H9 (cell line): ENCODE data around the gene OLIG2. TPM values are rescaled to one million over a fixed set of nuclear protein-coding genes. Genes with fewer than 3 reads are reported as not detected.

Source experiments
- DNase-seq: peaks from one replicate; pipeline ENCODE4 v3.0.0-alpha.2; 2017
- H2AFZ ChIP-seq: one replicate; pipeline ENCODE4 v1.6.1; 2013; ENCODE audit warnings: mild to moderate bottlenecking, low read length, control low read depth, moderate library complexity
- H2AK5ac ChIP-seq: 2 replicates; pipeline ENCODE4 v1.6.1; 2013; ENCODE audit warnings: low read length, control low read depth, mixed read lengths; ENCODE audit not compliant: insufficient read length
- H2BK120ac ChIP-seq: one replicate; pipeline ENCODE4 v1.6.1; 2013; ENCODE audit warnings: low read depth, mild to moderate bottlenecking, low read length, control low read depth, inconsistent platforms; ENCODE audit not compliant: poor library complexity, severe bottlenecking
- H2BK12ac ChIP-seq: 2 replicates; pipeline ENCODE4 v1.6.1; 2013; ENCODE audit warnings: low read length, control low read depth, mixed read lengths, low read depth; ENCODE audit not compliant: insufficient read length
- H2BK15ac ChIP-seq: 2 replicates; pipeline ENCODE4 v1.6.1; 2013; ENCODE audit warnings: low read depth, low read length, control low read depth
- H2BK20ac ChIP-seq: one replicate; pipeline ENCODE4 v1.6.1; 2013; ENCODE audit warnings: low read depth, mild to moderate bottlenecking, low read length, control low read depth, inconsistent platforms; ENCODE audit not compliant: poor library complexity, severe bottlenecking
- H2BK5ac ChIP-seq: 2 replicates; pipeline ENCODE4 v1.6.1; 2013; ENCODE audit warnings: low read length, control low read depth, mixed read lengths; ENCODE audit not compliant: insufficient read length
- H3K14ac ChIP-seq: 2 replicates; pipeline ENCODE4 v1.6.1; 2013; ENCODE audit warnings: low read length, control low read depth; ENCODE audit not compliant: insufficient read depth
- H3K18ac ChIP-seq: 2 replicates; pipeline ENCODE4 v1.6.1; 2013; ENCODE audit warnings: low read depth, mild to moderate bottlenecking, mixed read lengths, low read length, control low read depth; ENCODE audit not compliant: insufficient read length
- H3K23ac ChIP-seq: 2 replicates; pipeline ENCODE4 v1.6.1; 2013; ENCODE audit warnings: low read length, control low read depth, mixed read lengths, low read depth; ENCODE audit not compliant: insufficient read length
- H3K23me2 ChIP-seq: 2 replicates; pipeline ENCODE4 v1.6.1; 2013; ENCODE audit warnings: low read depth, mild to moderate bottlenecking, mixed read lengths, low read length, control low read depth; ENCODE audit not compliant: insufficient read length, poor library complexity, severe bottlenecking
- H3K27ac ChIP-seq: 2 replicates; pipeline ENCODE4 v1.5.1; 2013; ENCODE audit warnings: low read length, control low read depth, mixed read lengths, low read depth; ENCODE audit not compliant: insufficient read length
- H3K27me3 ChIP-seq: 2 replicates; pipeline ENCODE4 v1.6.1; 2013; ENCODE audit warnings: low read length, control low read depth, inconsistent platforms; ENCODE audit not compliant: insufficient read depth
- H3K4ac ChIP-seq: 2 replicates; pipeline ENCODE4 v1.6.1; 2013; ENCODE audit warnings: low read depth, mild to moderate bottlenecking, control low read depth, inconsistent platforms, low read length, moderate library complexity
- H3K4me1 ChIP-seq: 2 replicates; pipeline ENCODE4 v1.6.1; 2013; ENCODE audit warnings: low read length, control low read depth, inconsistent platforms; ENCODE audit not compliant: insufficient read depth
- H3K4me2 ChIP-seq: 2 replicates; pipeline ENCODE4 v1.6.1; 2013; ENCODE audit warnings: low read length, control low read depth, mixed read lengths; ENCODE audit not compliant: insufficient read length, insufficient read depth
- H3K56ac ChIP-seq: 2 replicates; pipeline ENCODE4 v1.6.1; 2013; ENCODE audit warnings: low read depth, mild to moderate bottlenecking, mixed read lengths, low read length, control low read depth; ENCODE audit not compliant: insufficient read length
- H3K79me1 ChIP-seq: 2 replicates; pipeline ENCODE4 v1.6.1; 2013; ENCODE audit warnings: low read depth, mild to moderate bottlenecking, moderate library complexity, low read length, control low read depth, inconsistent platforms; ENCODE audit not compliant: insufficient read depth, poor library complexity, severe bottlenecking
- H3K79me2 ChIP-seq: 2 replicates; pipeline ENCODE4 v1.6.1; 2013; ENCODE audit warnings: low read length, control low read depth, inconsistent platforms; ENCODE audit not compliant: insufficient read depth
- H3K9ac ChIP-seq: 2 replicates; pipeline ENCODE4 v1.6.1; 2013; ENCODE audit warnings: low read length, control low read depth, mixed read lengths; ENCODE audit not compliant: insufficient read length; ENCODE audit errors: extremely low read depth
- H3K9me3 ChIP-seq: one replicate; pipeline ENCODE4 v1.6.1; 2013; ENCODE audit warnings: low read depth, low read length, inconsistent platforms; ENCODE audit not compliant: control insufficient read depth
- H3T11ph ChIP-seq: one replicate; pipeline ENCODE4 v1.6.1; 2013; ENCODE audit warnings: mild to moderate bottlenecking, low read length, control low read depth, inconsistent platforms
- H4K20me1 ChIP-seq: one replicate; pipeline ENCODE4 v1.6.1; 2013; ENCODE audit not compliant: control insufficient read depth, insufficient read length, insufficient read depth
- H4K5ac ChIP-seq: 2 replicates; pipeline ENCODE4 v1.6.1; 2013; ENCODE audit warnings: low read depth, mild to moderate bottlenecking, mixed read lengths, low read length, control low read depth; ENCODE audit not compliant: insufficient read length
- H4K8ac ChIP-seq: replicated peaks from 2 replicates; pipeline ENCODE4 v1.6.1; 2013; ENCODE audit warnings: low read length, control low read depth, mixed read lengths, low read depth; ENCODE audit not compliant: insufficient read length
- H4K91ac ChIP-seq: 2 replicates; pipeline ENCODE4 v1.6.1; 2013; ENCODE audit warnings: low read depth, mild to moderate bottlenecking, moderate library complexity, mixed read lengths, low read length, control low read depth; ENCODE audit not compliant: insufficient read length
- H3K27ac Mint-ChIP-seq, 3 experiments: 2 replicates in 2 of 3; 3 replicates in 1 of 3; pipeline ENCODE4 v1.8.0; 2020 to 2021; ENCODE audit warnings: mixed read lengths in 3 of 3, mild to moderate bottlenecking in 1 of 3, moderate library complexity in 1 of 3
- H3K27me3 Mint-ChIP-seq: 2 replicates; pipeline ENCODE4 v1.8.0; 2021; ENCODE audit warnings: low read depth, mild to moderate bottlenecking, moderate library complexity, mixed read lengths
- H3K36me3 Mint-ChIP-seq, 3 experiments: 2 replicates in 2 of 3; 3 replicates in 1 of 3; pipeline ENCODE4 v1.8.0; 2020 to 2021; ENCODE audit warnings: low read depth in 3 of 3, mixed read lengths in 3 of 3; ENCODE audit not compliant: insufficient read depth in 1 of 3
- H3K4me1 Mint-ChIP-seq, 2 experiments: 2 replicates each; pipeline ENCODE4 v1.8.0; 2020; ENCODE audit warnings: mixed read lengths in 2 of 2
- H3K4me3 Mint-ChIP-seq, 2 experiments: 2 replicates in 1 of 2; 3 replicates in 1 of 2; pipeline ENCODE4 v1.8.0; 2020 to 2021; ENCODE audit warnings: mild to moderate bottlenecking in 2 of 2, mixed read lengths in 2 of 2, moderate library complexity in 1 of 2
- H3K9me3 Mint-ChIP-seq, 2 experiments: 2 replicates in 1 of 2; 3 replicates in 1 of 2; pipeline ENCODE4 v1.8.0; 2020; ENCODE audit warnings: mild to moderate bottlenecking in 2 of 2, mixed read lengths in 2 of 2, moderate library complexity in 1 of 2
- WGBS: extraction: QIAGEN DNeasy Blood & Tissue Kit; methylation state at CpG from one replicate; pipeline ENCODE4 v1.1.7; 2013; ENCODE audit warnings: missing lambda C conversion rate, low lambda C conversion rate, mixed read lengths; ENCODE audit not compliant: insufficient read length; ENCODE audit errors: extremely low coverage; 5-methylcytosine and 5-hydroxymethylcytosine counted together
- total RNA-seq: library from RNA; stranded (reverse); gene quantifications from 2 replicates; pipeline ENCODE4 v1.2.1, GENCODE V29; 2021
- TF ChIP-seq, protein P1 (sequence below): fragments of 200-600 bp; sonication (generic); conservative IDR thresholded peaks from 3 replicates; pipeline ENCODE4 v1.8.0; 2021; ENCODE audit warnings: antibody characterized with exemption, mild to moderate bottlenecking

OLIG2 gene
- total RNA-seq, 1 experiment from 2014 or later, result 1.4 TPM

DNA sequence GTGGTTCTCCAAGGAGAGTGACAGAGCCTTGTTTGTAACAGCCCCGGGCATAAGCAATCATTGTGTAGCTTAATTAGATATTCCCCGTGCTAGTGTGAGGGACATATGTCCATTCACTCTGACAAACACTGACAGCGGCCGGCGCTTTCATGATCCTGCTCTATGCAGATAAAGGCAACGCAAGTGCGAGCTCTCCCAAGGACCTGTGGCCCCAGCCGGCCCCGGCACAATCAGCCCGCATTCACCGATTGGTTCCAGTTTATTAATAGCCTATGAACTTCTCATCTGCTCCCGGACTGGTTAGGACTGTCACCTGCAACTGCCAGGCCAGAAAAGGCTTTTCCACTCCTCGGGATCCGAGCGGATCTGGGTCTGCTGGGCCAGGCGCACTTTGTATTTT, 26.2 kb downstream of the OLIG2 start:
- no peak for DNase-seq
- H3K23me2 ChIP-seq, result no peaks in the 10 kb centered on the region
- H3K9ac ChIP-seq, result no peak overlapping the region
- peaks cover 41% of the 10 kb centered on the region for H3K27me3 Mint-ChIP-seq
- H3K27ac Mint-ChIP-seq, result no peak overlapping the region
- H3K4me2 ChIP-seq, result no peak overlapping the region
- TF ChIP-seq, protein P1, sequence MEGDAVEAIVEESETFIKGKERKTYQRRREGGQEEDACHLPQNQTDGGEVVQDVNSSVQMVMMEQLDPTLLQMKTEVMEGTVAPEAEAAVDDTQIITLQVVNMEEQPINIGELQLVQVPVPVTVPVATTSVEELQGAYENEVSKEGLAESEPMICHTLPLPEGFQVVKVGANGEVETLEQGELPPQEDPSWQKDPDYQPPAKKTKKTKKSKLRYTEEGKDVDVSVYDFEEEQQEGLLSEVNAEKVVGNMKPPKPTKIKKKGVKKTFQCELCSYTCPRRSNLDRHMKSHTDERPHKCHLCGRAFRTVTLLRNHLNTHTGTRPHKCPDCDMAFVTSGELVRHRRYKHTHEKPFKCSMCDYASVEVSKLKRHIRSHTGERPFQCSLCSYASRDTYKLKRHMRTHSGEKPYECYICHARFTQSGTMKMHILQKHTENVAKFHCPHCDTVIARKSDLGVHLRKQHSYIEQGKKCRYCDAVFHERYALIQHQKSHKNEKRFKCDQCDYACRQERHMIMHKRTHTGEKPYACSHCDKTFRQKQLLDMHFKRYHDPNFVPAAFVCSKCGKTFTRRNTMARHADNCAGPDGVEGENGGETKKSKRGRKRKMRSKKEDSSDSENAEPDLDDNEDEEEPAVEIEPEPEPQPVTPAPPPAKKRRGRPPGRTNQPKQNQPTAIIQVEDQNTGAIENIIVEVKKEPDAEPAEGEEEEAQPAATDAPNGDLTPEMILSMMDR, result no peak
- no peak overlapping the region for H3K4me3 Mint-ChIP-seq
- no peaks in the 10 kb centered on the region for H3K36me3 Mint-ChIP-seq
- H3K27me3 ChIP-seq, result no peaks in the 10 kb centered on the region; the same call in 1 of the 2 replicates
- no peak overlapping the region for H3K27ac ChIP-seq
- no peak overlapping the region for H3K14ac ChIP-seq
- no peak overlapping the region for H2BK20ac ChIP-seq
- no peak overlapping the region for H2BK5ac ChIP-seq
- H2AFZ ChIP-seq, result no peak overlapping the region
- H4K20me1 ChIP-seq, result no peaks in the 10 kb centered on the region
- H2BK12ac ChIP-seq, result no peak overlapping the region
- no peak overlapping the region for H2AK5ac ChIP-seq
- H4K91ac ChIP-seq, result no peak overlapping the region
- no peak overlapping the region for H3K18ac ChIP-seq
- no peaks in the 10 kb centered on the region for H3K9me3 Mint-ChIP-seq
- H3K9me3 ChIP-seq, result no peaks in the 10 kb centered on the region
- H4K5ac ChIP-seq, result no peak overlapping the region
- no peak overlapping the region for H4K8ac ChIP-seq
- H3K4me1 ChIP-seq, result no peaks in the 10 kb centered on the region
- H3K23ac ChIP-seq, result no peak overlapping the region
- H2BK15ac ChIP-seq, result no peak overlapping the region
- no CpG with 5 or more reads among the region's 16 CpGs for WGBS
- H2BK120ac ChIP-seq, result no peak overlapping the region
- H3K56ac ChIP-seq, result no peak overlapping the region
- peaks cover 0 to 4% of the 10 kb centered on the region in 2 experiments; a peak in 1 of 4 replicates for H3K4me1 Mint-ChIP-seq
- no peak overlapping the region for H3K4ac ChIP-seq
- H3K79me1 ChIP-seq, result no peaks in the 10 kb centered on the region
- H3T11ph ChIP-seq, result no peak overlapping the region
- no peaks in the 10 kb centered on the region for H3K79me2 ChIP-seq
